Activated effector memory CD4-positive, alpha-beta T cell treated with Interleukin-2 at 50 U/mL for 16 hours (primary cell): ENCODE data around the gene CWF19L2.
"Not testable (repeated sequence)": the region's sequence is repeated elsewhere in the genome, so short reads cannot be mapped to it uniquely, and the experiment has no call there.

Source experiments
- DNase-seq: peaks from one replicate; pipeline ENCODE4 v3.0.0-alpha.2; 2020

The CWF19L2 gene

GRCh38 chr11:107457558-107458271 is at the start of gene CWF19L2:
Gene CWF19L2 (minus strand): TSS chr11:107457825. CDS start chr11:107457816, 9 bp downstream.
- DNase-seq = peak; percentile 83

- no peak for DNase-seq
Measured at GRCh38 chr11:107505647-107506225, 48.1 kb upstream of the CWF19L2 start.

DNA sequence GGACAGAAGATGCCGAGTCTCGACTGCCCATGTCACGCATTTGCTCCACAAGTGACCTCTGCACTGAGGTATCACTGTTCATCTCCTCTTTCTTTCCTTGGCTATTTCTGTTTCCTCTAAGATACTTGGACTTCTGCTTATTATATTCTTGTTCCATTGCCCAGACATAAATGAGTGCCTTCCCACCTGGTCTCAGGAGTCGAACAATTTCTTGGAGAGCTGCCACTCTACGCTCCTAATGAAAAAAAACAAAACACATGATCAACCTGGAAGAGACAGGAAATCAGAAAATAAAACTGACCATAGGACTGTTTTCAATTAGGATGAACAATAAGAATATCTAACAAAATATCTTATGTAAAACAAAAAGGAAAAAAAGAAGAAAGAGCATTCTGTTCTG is 47.4 kb upstream of the CWF19L2 start:
- no peak for DNase-seq

GRCh38 chr11:107501713-107502112 is 44.1 kb upstream of the CWF19L2 start:
- no peak for DNase-seq

DNA sequence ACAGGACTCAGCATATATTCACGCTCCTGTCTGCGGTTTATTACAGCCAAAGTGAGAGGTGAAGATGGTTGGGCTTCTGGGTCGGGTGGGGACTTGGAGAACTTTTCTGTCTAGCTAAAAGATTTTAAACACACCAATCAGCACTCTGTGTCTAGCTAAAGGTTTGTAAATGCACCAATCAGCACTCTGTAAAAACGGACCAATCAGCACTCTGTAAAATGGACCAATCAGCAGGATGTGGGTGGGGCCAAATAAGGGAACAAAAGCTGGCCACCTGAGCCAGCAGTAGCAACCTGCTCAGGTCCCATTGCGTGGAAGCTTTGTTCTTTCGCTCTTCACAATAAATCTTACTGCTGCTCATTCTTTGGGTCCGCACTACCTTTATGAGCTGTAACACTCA is 39.7 kb upstream of the CWF19L2 start:
- not testable (repeated sequence) for DNase-seq

DNA sequence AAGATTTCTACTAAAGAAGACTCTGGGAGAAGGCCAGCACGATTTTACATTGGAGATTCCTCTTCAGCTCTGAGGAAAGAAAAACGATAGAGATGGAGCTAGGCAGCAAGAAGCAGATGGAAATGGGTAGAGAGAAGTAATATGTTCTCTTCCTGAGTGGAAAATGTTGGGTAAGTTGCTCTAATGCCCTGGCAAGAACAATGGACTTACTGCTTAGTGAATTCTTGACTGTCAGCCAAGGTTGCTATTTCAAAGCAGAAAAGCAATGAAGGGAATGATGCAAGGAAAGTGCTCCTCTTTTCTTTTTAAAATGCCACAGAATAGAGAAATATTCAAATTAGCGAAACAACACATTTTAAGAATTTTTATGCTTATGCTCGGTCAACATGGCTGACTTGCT is 38.4 kb upstream of the CWF19L2 start:
- DNase-seq = no peak

- DNase-seq = no peak
Measured at GRCh38 chr11:107494055-107494454, 36.4 kb upstream of the CWF19L2 start.

DNA sequence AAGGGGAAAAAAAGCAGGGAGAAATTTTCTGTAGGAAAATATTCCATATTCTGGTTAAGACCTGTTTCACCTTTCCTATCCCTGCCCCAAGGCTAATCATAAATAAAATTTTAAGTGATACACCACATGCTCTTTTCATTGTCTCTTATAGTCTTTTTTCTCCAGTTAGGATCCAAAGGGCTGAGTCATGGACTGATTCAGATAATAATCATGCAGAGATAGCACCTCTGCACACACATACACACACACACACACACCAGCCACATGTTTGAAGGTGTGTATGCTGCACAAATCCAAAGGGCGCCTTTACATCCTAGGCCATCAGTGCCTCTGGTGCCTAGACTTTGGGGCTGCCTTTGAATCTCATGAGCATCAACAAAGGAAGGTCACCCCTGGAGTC is 35.5 kb upstream of the CWF19L2 start:
- DNase-seq = no peak

DNA sequence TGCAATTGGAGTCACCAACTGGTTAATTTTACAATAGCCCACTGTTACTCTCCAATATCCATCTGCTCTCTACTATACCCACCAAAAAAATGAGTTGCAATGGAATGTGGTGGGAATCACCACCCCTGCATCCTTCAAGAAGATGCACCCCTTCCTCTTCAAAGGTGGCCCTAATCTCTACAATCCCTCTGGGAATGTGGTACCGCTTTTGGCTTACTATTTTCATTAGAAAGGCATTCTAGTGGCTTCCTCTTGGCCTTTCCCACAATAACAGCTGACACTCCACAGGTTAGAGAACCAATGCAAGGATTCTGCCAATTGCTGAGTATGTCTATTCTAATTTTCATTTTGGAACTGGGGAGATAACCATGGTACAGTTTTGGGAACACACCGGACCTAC is 33.2 kb upstream of the CWF19L2 start:
- no peak for DNase-seq

GRCh38 chr11:107482234-107482633 is 24.6 kb upstream of the CWF19L2 start:
- no peak for DNase-seq

DNA sequence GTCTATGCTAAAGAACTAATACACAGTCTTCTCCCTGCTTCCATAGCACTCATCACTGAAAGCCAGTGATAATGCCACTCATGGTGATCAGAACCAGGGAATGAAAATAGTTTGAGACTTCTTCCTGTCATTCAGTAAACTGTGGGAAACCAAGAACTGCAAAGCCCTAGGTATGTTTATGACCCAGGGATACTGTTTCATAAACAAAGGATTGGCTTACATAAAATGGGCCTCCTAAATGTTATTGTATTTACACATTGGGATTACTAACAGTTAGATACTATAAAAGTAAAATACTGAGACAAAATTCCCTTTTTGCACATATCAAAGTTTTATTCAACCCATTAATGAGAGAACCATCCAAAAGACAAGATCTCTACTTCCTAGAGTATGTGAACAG is 21.3 kb upstream of the CWF19L2 start:
- no peak for DNase-seq

- no peak for DNase-seq
Measured at GRCh38 chr11:107477820-107478219, 20.2 kb upstream of the CWF19L2 start.

DNA sequence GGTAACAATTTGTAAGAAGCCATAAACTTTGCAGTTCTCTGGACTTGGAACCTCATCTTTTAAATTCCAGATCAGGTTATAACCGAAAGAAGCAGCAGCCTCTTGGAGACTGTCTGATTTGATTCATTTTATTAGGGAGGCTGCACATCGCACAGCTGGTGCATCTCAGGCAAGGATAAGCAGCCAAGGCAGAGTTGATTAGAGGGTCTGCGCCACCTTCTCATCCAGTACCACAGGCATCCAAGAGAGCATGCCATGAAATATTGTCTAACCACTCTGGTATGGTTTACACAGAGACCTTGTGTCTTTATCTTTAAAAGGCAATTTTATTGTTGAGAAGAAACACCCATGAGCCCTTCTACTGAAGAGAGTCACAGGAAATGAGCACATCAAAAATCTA is 16.2 kb upstream of the CWF19L2 start:
- no peak for DNase-seq

DNA sequence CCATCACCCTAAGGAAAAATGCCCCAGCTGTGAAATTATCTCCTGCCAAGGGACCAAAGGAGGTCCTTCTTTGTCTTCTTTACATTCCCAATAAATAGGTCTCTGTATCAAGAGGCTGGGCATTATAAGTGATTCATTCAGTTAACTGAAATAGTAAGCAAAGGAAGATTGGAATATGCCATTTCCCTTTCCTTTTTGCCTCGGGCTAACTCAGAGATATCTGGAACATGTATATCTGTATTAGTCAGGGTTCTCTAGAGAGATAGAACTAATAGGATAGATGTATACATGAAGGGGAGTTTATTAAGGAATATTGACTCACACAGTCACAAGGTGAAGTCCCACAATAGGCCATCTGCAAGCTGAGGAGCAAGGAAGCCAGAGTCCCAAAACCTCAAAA is 15.3 kb upstream of the CWF19L2 start:
- DNase-seq = no peak

- DNase-seq = no peak
Measured at GRCh38 chr11:107468596-107468995, 11.0 kb upstream of the CWF19L2 start.

- no peak for DNase-seq
Measured at GRCh38 chr11:107467696-107468095, 10.1 kb upstream of the CWF19L2 start.

DNA sequence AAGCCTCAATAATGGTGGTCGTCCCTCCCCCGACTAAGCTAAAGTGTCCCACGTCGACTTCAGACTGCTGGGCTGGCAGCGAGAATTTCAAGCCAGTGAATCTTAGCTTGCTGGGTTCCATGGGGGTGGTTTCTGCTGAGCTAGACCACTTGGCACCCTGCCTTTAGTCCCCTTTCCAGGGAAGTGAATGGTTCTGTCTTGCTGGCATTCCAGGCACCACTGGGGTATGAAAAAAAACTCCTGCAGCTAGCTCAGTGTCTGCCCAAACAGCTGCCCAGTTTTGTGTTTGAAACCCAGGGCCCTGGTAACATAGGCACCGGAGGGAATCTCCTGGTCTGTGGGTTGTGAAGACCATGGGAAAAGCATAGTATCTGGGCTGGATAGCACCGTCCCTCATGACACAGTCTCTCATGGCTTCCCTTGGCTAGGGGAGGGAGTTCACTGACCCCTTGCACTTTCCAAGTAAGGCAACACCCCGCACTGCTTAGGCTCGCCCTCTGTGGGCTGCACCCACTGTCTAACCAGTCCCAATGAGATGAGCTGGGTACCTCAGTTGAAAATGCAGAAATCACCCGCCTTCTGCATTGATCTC is 8.7 kb upstream of the CWF19L2 start:
- not testable (repeated sequence) for DNase-seq

- DNase-seq = no peak
Measured at GRCh38 chr11:107457205-107457557, 444 bp downstream of the CWF19L2 start.

DNA sequence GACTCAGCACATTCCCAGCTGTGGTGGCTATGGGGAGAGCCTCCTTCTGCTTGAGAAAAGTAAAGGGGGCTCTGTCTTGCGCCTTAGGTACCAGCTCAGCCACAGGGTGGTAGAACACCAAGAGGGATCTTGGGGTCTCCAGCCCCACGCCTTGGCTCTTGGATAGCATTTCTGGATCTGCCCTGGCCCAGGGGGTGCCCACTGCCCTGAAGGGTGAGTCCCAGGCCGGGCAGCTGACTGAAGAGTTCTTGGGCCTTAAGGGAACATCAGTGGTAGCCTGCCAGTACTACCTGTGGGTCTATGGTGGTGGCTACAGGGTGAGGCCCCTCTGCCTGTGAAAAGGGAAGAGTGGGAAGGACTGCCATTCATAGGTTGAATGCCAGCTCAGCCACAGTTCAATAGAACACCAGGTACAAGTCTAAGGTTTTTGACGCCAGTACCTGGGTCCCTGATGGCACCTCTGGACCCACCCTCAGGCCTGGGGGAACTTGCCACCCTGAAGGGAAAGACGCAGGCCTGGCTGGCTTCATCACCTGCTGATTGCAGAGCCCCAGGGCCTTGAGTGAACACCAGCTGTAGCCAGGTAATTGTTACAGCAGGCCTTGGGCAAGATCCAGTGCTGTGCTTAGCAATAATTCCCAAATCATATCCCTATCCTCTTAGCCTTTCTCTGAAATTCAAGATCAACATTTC is 3.9 kb downstream of the CWF19L2 start:
- DNase-seq = no peak

GRCh38 chr11:107446822-107447431 is 10.7 kb downstream of the CWF19L2 start:
- no peak for DNase-seq

GRCh38 chr11:107442715-107443215 is 14.9 kb downstream of the CWF19L2 start:
- DNase-seq = no peak

GRCh38 chr11:107439586-107440167 is 17.9 kb downstream of the CWF19L2 start:
- no peak for DNase-seq

- DNase-seq = no peak
Measured at GRCh38 chr11:107438148-107438547, 19.5 kb downstream of the CWF19L2 start.
